ENCODE results near the gene TMEM273.

Gene TMEM273

DNA sequence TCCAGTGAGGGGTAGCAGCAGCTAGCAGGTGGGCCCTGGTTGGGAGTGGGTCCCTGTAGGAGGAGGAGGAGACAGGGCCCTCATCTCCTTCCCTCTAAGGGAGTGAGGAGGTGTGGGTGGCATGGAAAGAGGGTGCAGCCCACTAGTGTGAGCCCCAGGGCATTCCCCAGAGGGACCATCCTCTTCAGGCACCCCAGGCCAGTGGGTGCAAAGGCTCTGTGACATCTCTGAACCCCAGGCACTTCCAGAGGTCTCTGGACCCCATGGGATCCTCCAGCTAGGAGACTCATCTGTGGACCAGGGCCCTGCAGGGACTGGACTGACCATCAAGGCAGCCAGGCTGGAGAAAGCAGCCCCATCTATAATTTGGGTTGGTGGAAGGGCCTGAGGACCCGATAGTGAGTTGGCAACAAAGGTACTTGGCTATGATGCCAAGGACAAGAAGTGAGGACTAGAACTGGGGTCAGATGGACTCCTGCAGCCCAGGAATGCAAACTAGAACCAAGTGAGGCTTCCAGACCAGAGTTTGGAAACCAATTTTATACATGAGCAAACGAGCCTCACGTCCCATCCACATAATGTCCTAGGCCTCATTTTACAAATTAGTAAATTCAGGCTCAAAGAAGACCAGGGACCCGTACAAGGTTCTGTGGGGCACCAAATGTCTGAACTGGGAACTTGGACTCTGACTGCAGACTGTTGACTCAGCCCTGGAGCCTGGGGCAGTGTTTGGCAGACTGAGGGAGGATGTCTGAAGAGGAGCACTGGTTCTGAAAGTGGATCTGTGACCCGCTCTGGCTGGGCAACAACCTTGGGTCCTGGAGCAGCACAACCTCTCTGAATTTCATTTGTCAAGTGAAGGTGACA is 71.4 kb downstream of the TMEM273 start:
- H3K4me1 ChIP-seq (ENCODE audit: insufficient read depth, low read length), result peaks cover 21% of the 10 kb centered on the region
- no peaks in the 10 kb centered on the region for H3K36me3 ChIP-seq (ENCODE audit: insufficient read depth, low read length)
- no peaks in the 10 kb centered on the region for H3K9me3 ChIP-seq (ENCODE audit: low read length)
- no peak overlapping the region for H3K4me3 ChIP-seq (ENCODE audit: low read depth in 1 of 2, low read length in 2 of 2)
- no peaks in the 10 kb centered on the region for H3K27me3 ChIP-seq (ENCODE audit: control insufficient read depth in 1 of 2, insufficient read depth in 2 of 2, low read length in 2 of 2)
- H3K9ac ChIP-seq (ENCODE audit: low read length), result no peak overlapping the region
- no peak overlapping the region for H3K27ac ChIP-seq (ENCODE audit: low read depth, low read length)

DNA sequence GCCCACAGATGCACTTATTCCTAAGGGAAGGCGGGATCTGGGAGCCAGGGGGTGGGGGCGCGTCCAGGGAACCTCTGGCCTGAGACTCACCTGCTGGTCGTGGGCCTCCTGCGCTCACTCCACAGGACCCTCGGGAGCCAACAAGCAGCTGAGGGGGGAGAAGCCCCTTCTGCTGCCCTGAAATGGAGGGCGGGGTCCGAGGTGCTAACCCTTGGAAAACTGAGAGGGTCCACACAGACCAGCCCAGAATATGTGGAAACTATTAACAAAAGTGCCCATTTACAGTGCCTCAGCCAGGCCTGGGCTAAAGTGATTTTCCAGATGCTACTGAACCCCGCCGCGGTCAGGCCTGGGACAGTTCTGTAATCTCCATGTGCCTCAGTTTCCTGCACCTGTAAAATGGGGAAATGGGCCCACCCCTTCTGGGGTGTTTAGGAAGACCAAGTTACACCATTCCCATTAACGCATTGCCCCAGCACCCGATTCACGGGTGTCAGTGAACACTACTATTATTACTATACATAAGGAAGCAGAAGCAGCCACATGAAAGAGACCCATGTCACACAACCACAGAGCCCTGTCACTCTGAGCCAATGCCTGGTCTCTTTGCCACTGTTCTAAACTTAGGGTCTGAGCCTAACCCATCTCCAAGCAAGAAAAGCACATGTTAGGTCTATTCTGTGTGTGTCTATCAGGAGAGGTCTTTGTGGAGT is 72.2 kb downstream of the TMEM273 start:
- H3K4me1 ChIP-seq (ENCODE audit: insufficient read depth, low read length), result peaks cover 24% of the 10 kb centered on the region
- peak overlapping the region in 1 of 2 donors; percentile 45 for H3K4me3 ChIP-seq (ENCODE audit: low read depth in 1 of 2, low read length in 2 of 2)
- H3K9ac ChIP-seq (ENCODE audit: low read length), result no peak overlapping the region
- no peaks in the 10 kb centered on the region for H3K9me3 ChIP-seq (ENCODE audit: low read length)
- H3K27me3 ChIP-seq (ENCODE audit: control insufficient read depth in 1 of 2, insufficient read depth in 2 of 2, low read length in 2 of 2), result no peaks in the 10 kb centered on the region
- H3K27ac ChIP-seq (ENCODE audit: low read depth, low read length), result no peak overlapping the region
- H3K36me3 ChIP-seq (ENCODE audit: insufficient read depth, low read length), result no peaks in the 10 kb centered on the region

DNA sequence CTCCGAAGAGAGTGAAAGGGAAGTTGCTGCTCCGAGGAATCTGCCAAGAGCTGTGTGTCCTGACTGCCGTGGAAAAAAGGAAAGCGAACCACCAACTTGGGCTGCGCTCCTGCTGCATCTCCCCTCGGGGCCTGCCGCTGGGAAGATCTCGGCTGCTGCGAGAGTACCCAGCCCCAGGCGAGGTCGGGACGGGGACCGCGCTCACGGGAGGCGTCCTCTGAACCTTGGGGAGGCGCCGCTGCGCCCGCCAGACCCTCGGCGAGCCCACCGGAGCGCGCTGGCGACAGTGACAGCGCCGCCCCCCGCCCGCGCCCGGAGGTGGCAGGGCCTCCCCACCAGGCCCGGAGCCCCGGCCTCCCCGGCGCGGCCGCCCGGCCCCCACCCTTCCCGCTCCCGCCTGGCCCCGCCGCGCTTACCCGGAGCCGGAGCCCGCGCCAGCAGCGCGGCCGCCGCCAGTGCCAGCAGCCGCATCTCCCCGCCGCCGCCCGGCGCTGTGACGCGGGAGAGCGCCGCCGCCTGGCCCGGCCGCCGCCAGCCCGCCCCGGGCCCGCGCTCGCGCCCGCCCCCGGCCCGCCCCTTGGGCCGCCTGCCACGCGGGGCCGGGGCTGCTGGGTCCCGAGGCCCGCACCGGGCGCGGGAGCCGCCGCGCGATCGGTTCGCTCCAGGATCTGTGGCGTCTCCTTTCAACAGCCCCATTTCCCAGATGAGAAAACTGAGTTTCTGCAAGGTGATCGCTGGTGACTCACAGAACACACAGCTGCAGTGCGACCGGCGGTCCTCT is 73.0 kb downstream of the TMEM273 start, which contains the start of gene VSTM4:
Gene VSTM4 (minus strand): TSS at position 508 of the 781 bp plus-strand sequence. CDS start 37 bp downstream, at position 471.
- H3K36me3 ChIP-seq (ENCODE audit: insufficient read depth, low read length), result no peaks in the 10 kb centered on the region
- H3K9ac ChIP-seq (ENCODE audit: low read length), result peak within 1 kb of the TSS; percentile 68
- no peaks in the 10 kb centered on the region for H3K9me3 ChIP-seq (ENCODE audit: low read length)
- peak within 1 kb of the TSS; percentile 59 for H3K27ac ChIP-seq (ENCODE audit: low read depth, low read length)
- H3K4me3 ChIP-seq (ENCODE audit: low read depth in 1 of 2, low read length in 2 of 2), result peak within 1 kb of the TSS; percentile 52 to 71
- no peaks in the 10 kb centered on the region for H3K27me3 ChIP-seq (ENCODE audit: control insufficient read depth in 1 of 2, insufficient read depth in 2 of 2, low read length in 2 of 2)
- peaks cover 27% of the 10 kb centered on the region for H3K4me1 ChIP-seq (ENCODE audit: insufficient read depth, low read length)

DNA sequence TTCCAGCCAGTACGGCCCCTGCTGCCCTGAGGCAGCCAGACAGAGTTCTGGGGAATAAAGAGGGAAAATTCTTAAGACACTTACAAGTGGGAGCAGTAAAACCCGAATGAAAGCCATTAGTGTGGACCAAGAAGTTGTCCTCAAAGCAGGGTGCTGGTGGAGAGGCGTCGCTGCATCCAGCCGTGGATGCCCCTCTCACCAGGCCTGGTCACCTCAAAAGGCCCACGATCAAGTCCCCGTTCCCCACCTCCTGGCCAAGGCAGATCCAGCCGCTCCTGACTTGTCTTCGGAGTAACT is 73.5 kb downstream of the TMEM273 start:
- peaks cover 33% of the 10 kb centered on the region for H3K4me1 ChIP-seq (ENCODE audit: insufficient read depth, low read length)
- H3K9me3 ChIP-seq (ENCODE audit: low read length), result no peaks in the 10 kb centered on the region
- H3K27ac ChIP-seq (ENCODE audit: low read depth, low read length), result peak overlapping the region; percentile 59
- no peaks in the 10 kb centered on the region for H3K27me3 ChIP-seq (ENCODE audit: control insufficient read depth in 1 of 2, insufficient read depth in 2 of 2, low read length in 2 of 2)
- peak overlapping the region; percentile 68 for H3K9ac ChIP-seq (ENCODE audit: low read length)
- no peaks in the 10 kb centered on the region for H3K36me3 ChIP-seq (ENCODE audit: insufficient read depth, low read length)
- H3K4me3 ChIP-seq (ENCODE audit: low read depth in 1 of 2, low read length in 2 of 2), result peak overlapping the region; percentile 52 to 71

DNA sequence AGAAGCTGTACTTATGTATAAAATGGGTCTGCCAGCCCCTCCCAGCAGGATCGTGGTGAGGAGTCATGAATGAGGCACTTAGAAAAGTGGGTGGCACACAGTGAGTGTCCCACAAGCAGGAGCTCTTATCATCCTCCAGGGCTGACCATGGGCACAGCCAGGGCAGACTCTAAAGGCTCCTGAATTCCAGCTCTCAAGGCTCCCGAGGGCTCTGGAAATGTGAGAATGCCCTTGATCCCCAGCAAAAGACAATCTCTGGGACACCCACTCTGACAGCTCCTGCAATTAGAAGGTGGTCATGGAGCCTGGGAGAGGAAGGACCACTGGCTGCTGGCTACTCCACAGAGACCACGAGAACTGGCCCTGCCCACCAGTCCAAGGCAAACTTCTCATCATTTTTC is 74.5 kb downstream of the TMEM273 start:
- Histone ChIP-seq H3K27me3 (ENCODE audit: control insufficient read depth in 1 of 2, insufficient read depth in 2 of 2, low read length in 2 of 2) (no peaks in the 10 kb centered on the region), H3K27ac (ENCODE audit: low read depth, low read length) (no peak overlapping the region), H3K9me3 (ENCODE audit: low read length) (no peaks in the 10 kb centered on the region), H3K36me3 (ENCODE audit: insufficient read depth, low read length) (no peaks in the 10 kb centered on the region), H3K9ac (ENCODE audit: low read length) (peak overlapping the region; percentile 68), H3K4me3 (ENCODE audit: low read depth in 1 of 2, low read length in 2 of 2) (peak overlapping the region in 1 of 2 donors; percentile 71), H3K4me1 (ENCODE audit: insufficient read depth, low read length) (peaks cover 42% of the 10 kb centered on the region)

DNA sequence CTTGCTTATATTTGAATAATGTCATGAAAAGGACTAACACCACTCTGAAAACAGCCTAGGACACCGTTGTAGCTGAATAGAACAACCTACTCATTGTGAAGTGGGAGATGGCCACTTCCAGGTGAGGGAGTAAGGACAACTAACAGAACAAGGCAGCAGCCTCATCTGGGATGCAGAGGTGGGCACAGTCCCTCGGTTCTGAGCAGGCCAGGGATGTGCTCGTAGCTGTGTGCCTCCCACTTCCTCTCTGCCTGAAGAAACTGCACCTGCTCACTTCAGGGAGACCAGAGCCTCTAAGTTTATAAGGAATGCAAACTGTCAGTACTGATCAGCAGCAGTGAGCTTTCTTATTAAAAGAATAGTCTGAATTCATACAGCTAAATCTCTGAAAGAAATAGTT is 75.3 kb downstream of the TMEM273 start:
- Histone ChIP-seq H3K4me1 (ENCODE audit: insufficient read depth, low read length) (peaks cover 48% of the 10 kb centered on the region), H3K36me3 (ENCODE audit: insufficient read depth, low read length) (no peaks in the 10 kb centered on the region), H3K27ac (ENCODE audit: low read depth, low read length) (no peak overlapping the region), H3K27me3 (ENCODE audit: control insufficient read depth in 1 of 2, insufficient read depth in 2 of 2, low read length in 2 of 2) (no peaks in the 10 kb centered on the region), H3K9ac (ENCODE audit: low read length) (no peak overlapping the region), H3K4me3 (ENCODE audit: low read depth in 1 of 2, low read length in 2 of 2) (no peak overlapping the region), H3K9me3 (ENCODE audit: low read length) (no peaks in the 10 kb centered on the region)

DNA sequence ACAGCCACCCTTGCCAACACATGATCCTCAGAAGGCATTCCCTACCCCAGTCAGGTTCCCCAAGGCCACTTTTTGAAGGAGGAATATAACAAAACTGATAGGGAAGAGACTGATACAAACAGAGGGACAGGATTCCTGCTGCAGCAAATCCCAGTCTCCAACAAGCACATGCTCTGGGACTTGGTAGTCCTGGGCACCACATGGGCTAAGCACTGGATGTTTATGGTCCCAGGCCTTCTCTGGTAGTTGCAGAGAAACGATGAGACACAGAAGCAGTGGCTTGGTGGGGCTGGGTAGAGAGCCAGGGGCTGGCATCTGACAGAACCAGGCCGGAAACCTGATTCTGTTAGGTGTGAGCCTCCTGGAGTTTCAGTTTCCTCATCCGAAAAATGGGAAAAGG is 76.1 kb downstream of the TMEM273 start:
- H3K36me3 ChIP-seq (ENCODE audit: insufficient read depth, low read length), result no peaks in the 10 kb centered on the region
- H3K4me3 ChIP-seq (ENCODE audit: low read depth in 1 of 2, low read length in 2 of 2), result no peak overlapping the region
- no peak overlapping the region for H3K27ac ChIP-seq (ENCODE audit: low read depth, low read length)
- peaks cover 56% of the 10 kb centered on the region for H3K4me1 ChIP-seq (ENCODE audit: insufficient read depth, low read length)
- no peak overlapping the region for H3K9ac ChIP-seq (ENCODE audit: low read length)
- no peaks in the 10 kb centered on the region for H3K27me3 ChIP-seq (ENCODE audit: control insufficient read depth in 1 of 2, insufficient read depth in 2 of 2, low read length in 2 of 2)
- no peaks in the 10 kb centered on the region for H3K9me3 ChIP-seq (ENCODE audit: low read length)

DNA sequence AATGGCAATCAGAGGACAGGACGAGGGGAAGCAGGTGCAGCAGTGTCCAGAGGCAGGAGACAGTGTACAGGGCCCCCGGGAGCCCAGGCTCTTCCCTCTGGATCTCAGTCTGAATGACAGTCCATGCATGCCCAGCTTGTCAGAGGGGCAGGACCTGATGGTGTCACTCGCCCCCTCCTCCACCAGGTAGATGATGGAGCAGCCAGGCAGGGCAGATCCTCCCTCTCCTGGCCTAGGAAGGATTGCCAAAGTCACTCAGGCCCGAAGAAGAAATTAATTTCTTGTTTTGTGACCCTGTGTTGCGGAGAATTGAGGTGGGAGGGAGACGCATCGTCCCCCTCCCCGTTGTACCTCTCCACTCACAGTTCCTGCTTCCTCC is 76.9 kb downstream of the TMEM273 start:
- no peak overlapping the region for H3K9ac ChIP-seq (ENCODE audit: low read length)
- H3K36me3 ChIP-seq (ENCODE audit: insufficient read depth, low read length), result no peaks in the 10 kb centered on the region
- H3K9me3 ChIP-seq (ENCODE audit: low read length), result no peaks in the 10 kb centered on the region
- no peak overlapping the region for H3K4me3 ChIP-seq (ENCODE audit: low read depth in 1 of 2, low read length in 2 of 2)
- peaks cover 64% of the 10 kb centered on the region for H3K4me1 ChIP-seq (ENCODE audit: insufficient read depth, low read length)
- H3K27me3 ChIP-seq (ENCODE audit: control insufficient read depth in 1 of 2, insufficient read depth in 2 of 2, low read length in 2 of 2), result no peaks in the 10 kb centered on the region
- H3K27ac ChIP-seq (ENCODE audit: low read depth, low read length), result no peak overlapping the region

DNA sequence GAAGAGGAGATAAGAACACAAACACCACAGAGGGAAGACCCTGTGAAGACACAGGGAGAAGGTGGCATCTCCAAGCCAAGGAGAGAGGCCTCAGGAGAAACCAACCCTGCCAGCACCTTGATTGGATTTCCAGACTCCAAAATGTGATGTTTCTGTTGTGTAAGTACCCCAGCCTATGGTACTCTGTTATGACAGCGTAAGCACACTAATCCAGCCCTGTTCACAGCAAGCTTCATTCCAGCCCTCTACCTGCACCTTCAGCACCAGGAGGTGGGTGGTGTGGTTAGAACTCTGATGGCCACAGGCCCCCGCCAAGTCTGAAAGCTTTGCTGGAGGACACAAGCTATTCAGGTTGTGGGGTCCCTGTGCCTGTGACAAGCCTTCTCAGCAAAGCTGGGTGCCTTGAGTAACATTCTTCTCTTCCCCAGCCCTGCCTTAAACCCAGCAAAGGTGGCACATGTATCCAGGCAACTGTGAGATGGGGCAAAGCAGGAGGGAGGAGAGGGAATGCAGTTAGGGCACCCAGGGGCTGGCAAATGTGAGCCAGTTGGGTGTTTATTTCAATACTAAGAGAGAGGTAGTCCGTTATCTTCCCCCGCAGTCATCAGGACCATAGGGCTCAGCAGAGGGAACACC is 77.4 kb downstream of the TMEM273 start:
- Histone ChIP-seq H3K9me3 (ENCODE audit: low read length) (no peaks in the 10 kb centered on the region), H3K9ac (ENCODE audit: low read length) (no peak overlapping the region), H3K4me3 (ENCODE audit: low read depth in 1 of 2, low read length in 2 of 2) (no peak overlapping the region), H3K36me3 (ENCODE audit: insufficient read depth, low read length) (no peaks in the 10 kb centered on the region), H3K4me1 (ENCODE audit: insufficient read depth, low read length) (peaks cover 69% of the 10 kb centered on the region), H3K27ac (ENCODE audit: low read depth, low read length) (no peak overlapping the region), H3K27me3 (ENCODE audit: control insufficient read depth in 1 of 2, insufficient read depth in 2 of 2, low read length in 2 of 2) (no peaks in the 10 kb centered on the region)

DNA sequence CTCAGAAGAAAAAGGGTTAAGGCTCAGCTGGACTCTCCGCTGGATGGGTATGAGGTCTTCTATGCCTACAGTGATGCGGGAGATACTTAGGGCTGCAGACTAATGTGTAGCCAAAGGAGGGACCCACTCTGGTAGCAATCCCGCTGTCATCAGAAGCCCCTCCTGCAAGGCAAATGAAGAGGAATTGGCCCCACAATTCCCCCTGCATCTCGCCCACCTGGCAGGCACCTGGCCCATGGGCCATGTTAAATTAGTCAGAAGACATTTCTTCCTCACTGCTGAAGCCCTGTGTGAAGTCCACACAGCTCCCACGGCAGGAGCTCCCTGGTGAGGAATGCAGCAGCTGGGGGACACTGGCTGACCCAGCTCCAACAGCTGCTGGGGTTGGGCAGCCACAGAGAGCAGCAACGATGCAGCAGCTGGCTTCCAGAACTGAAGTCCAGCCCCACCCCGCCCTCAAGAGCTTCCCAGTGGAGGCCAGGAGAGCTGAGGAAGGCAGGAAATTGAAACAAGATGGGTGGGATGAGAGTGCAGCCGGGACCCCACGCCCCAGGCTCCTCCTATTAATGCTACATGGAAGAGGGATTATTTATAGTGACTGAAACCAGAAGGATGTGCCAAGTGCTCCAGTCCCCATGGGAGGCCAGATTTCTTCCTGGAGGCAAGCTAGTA is 78.4 kb downstream of the TMEM273 start:
- no peak overlapping the region for H3K4me3 ChIP-seq (ENCODE audit: low read depth in 1 of 2, low read length in 2 of 2)
- no peak overlapping the region for H3K9ac ChIP-seq (ENCODE audit: low read length)
- no peak overlapping the region for H3K27ac ChIP-seq (ENCODE audit: low read depth, low read length)
- peaks cover 76% of the 10 kb centered on the region for H3K4me1 ChIP-seq (ENCODE audit: insufficient read depth, low read length)
- no peaks in the 10 kb centered on the region for H3K27me3 ChIP-seq (ENCODE audit: control insufficient read depth in 1 of 2, insufficient read depth in 2 of 2, low read length in 2 of 2)
- H3K9me3 ChIP-seq (ENCODE audit: low read length), result no peaks in the 10 kb centered on the region
- no peaks in the 10 kb centered on the region for H3K36me3 ChIP-seq (ENCODE audit: insufficient read depth, low read length)
